HepG2 (cell line): ENCODE measurements around the gene C5orf15. TPM values are rescaled to one million over a fixed set of nuclear protein-coding genes. Genes with fewer than 3 reads are reported as not detected.

Source experiments
- DNMT3B ChIP-seq: conservative IDR thresholded peaks from 2 replicates; pipeline ENCODE4 v1.6.1; 2016; ENCODE audit warnings: missing biosample characterization, control low read depth
- FOXM1 ChIP-seq: sonication (generic); formaldehyde crosslinking; IDR thresholded peaks from 2 replicates; pipeline ENCODE4 v1.5.0; 2020; ENCODE audit warnings: missing genetic modification reagents
- GMEB2 ChIP-seq: IDR thresholded peaks from 2 replicates; pipeline ENCODE4 v1.6.1; 2016; ENCODE audit warnings: missing biosample characterization, missing genetic modification reagents, low read depth
- MXD3 ChIP-seq: IDR thresholded peaks from 2 replicates; pipeline ENCODE4 v1.6.1; 2016; ENCODE audit warnings: mild to moderate bottlenecking, missing biosample characterization, missing genetic modification reagents
- NFYB ChIP-seq: sonication (generic); formaldehyde crosslinking; IDR thresholded peaks from 2 replicates; pipeline ENCODE4 v1.4.0; 2020; ENCODE audit warnings: missing genetic modification reagents
- NR2C2 ChIP-seq: sonication (generic); formaldehyde crosslinking; IDR thresholded peaks from 2 replicates; pipeline ENCODE4 v1.4.0; 2020; ENCODE audit warnings: missing genetic modification reagents, mild to moderate bottlenecking, moderate library complexity, borderline replicate concordance
- NRL ChIP-seq: sonication (generic); formaldehyde crosslinking; IDR thresholded peaks from 2 replicates; pipeline ENCODE4 v1.5.0; 2020; ENCODE audit warnings: missing genetic modification reagents, mild to moderate bottlenecking, moderate library complexity, borderline replicate concordance
- PHF20 ChIP-seq: sonication (generic); formaldehyde crosslinking; IDR thresholded peaks from 2 replicates; pipeline ENCODE4 v1.5.0; 2020; ENCODE audit warnings: mild to moderate bottlenecking, missing genetic modification reagents
- SNAPC2 ChIP-seq: sonication (generic); formaldehyde crosslinking; IDR thresholded peaks from 2 replicates; pipeline ENCODE4 v1.8.1; 2022; ENCODE audit warnings: mild to moderate bottlenecking, missing genetic modification reagents
- SRSF1 ChIP-seq: fragments of 200-400 bp; formaldehyde crosslinking; optimal IDR thresholded peaks from 2 replicates; pipeline ENCODE3; 2017; ENCODE audit warnings: mild to moderate bottlenecking, low read depth, low read length, moderate library complexity
- TFAP4 ChIP-seq: sonication (generic); IDR thresholded peaks from 2 replicates; pipeline ENCODE4 v1.6.1; 2016; ENCODE audit warnings: low read depth, borderline replicate concordance
- XBP1 ChIP-seq: sonication (generic); formaldehyde crosslinking; IDR thresholded peaks from 2 replicates; pipeline ENCODE4 v1.5.0; 2020; ENCODE audit warnings: missing genetic modification reagents
- ZBTB14 ChIP-seq: sonication (generic); formaldehyde crosslinking; IDR thresholded peaks from 2 replicates; pipeline ENCODE4 v1.4.0; 2020; ENCODE audit warnings: missing genetic modification reagents
- ZNF180 ChIP-seq: sonication (generic); formaldehyde crosslinking; IDR thresholded peaks from 2 replicates; pipeline ENCODE4 v1.4.0; 2020; ENCODE audit warnings: low read depth, missing genetic modification reagents, borderline replicate concordance
- ZNF224 ChIP-seq: sonication (generic); formaldehyde crosslinking; IDR thresholded peaks from 2 replicates; pipeline ENCODE4 v1.5.0; 2020; ENCODE audit warnings: mild to moderate bottlenecking, missing genetic modification reagents
- ZNF234 ChIP-seq: sonication (generic); formaldehyde crosslinking; conservative IDR thresholded peaks from 2 replicates; pipeline ENCODE4 v1.5.1; 2020; ENCODE audit warnings: mild to moderate bottlenecking, missing genetic modification reagents
- ZNF30 ChIP-seq: sonication (generic); formaldehyde crosslinking; IDR thresholded peaks from 2 replicates; pipeline ENCODE4 v1.5.0; 2020; ENCODE audit warnings: mild to moderate bottlenecking, missing genetic modification reagents
- ZNF343 ChIP-seq: sonication (generic); formaldehyde crosslinking; IDR thresholded peaks from 2 replicates; pipeline ENCODE4 v1.4.0; 2020; ENCODE audit warnings: mild to moderate bottlenecking, missing genetic modification reagents
- ZNF382 ChIP-seq: sonication (generic); formaldehyde crosslinking; IDR thresholded peaks from 2 replicates; pipeline ENCODE4 v1.5.0; 2020; ENCODE audit warnings: missing genetic modification reagents, mild to moderate bottlenecking, borderline replicate concordance
- ZNF543 ChIP-seq: sonication (generic); formaldehyde crosslinking; IDR thresholded peaks from 2 replicates; pipeline ENCODE4 v1.4.0; 2020; ENCODE audit warnings: mild to moderate bottlenecking, missing genetic modification reagents
- ZNF563 ChIP-seq: sonication (generic); formaldehyde crosslinking; IDR thresholded peaks from 2 replicates; pipeline ENCODE4 v1.8.0; 2022; ENCODE audit warnings: mild to moderate bottlenecking, moderate library complexity, missing genetic modification reagents
- ZNF567 ChIP-seq: sonication (generic); formaldehyde crosslinking; IDR thresholded peaks from 2 replicates; pipeline ENCODE4 v1.8.1; 2023; ENCODE audit warnings: mild to moderate bottlenecking, missing genetic modification reagents, borderline replicate concordance
- ZNF569 ChIP-seq: sonication (generic); formaldehyde crosslinking; IDR thresholded peaks from 2 replicates; pipeline ENCODE4 v1.5.0; 2020; ENCODE audit warnings: mild to moderate bottlenecking, missing genetic modification reagents, moderate library complexity, borderline replicate concordance
- ZNF615 ChIP-seq: sonication (generic); formaldehyde crosslinking; IDR thresholded peaks from 2 replicates; pipeline ENCODE4 v1.5.0; 2020; ENCODE audit warnings: mild to moderate bottlenecking, missing genetic modification reagents, borderline replicate concordance
- ZNF660 ChIP-seq: sonication (generic); formaldehyde crosslinking; IDR thresholded peaks from 2 replicates; pipeline ENCODE4 v1.5.1; 2020; ENCODE audit warnings: mild to moderate bottlenecking, low read depth, missing genetic modification reagents, borderline replicate concordance
- ZNF672 ChIP-seq: sonication (generic); formaldehyde crosslinking; IDR thresholded peaks from 2 replicates; pipeline ENCODE4 v1.8.1; 2022; ENCODE audit warnings: missing genetic modification reagents
- ZNF713 ChIP-seq: sonication (generic); formaldehyde crosslinking; IDR thresholded peaks from 2 replicates; pipeline ENCODE4 v1.4.0; 2020; ENCODE audit warnings: mild to moderate bottlenecking, missing genetic modification reagents
- ZNF724P ChIP-seq: sonication (generic); formaldehyde crosslinking; IDR thresholded peaks from 2 replicates; pipeline ENCODE4 v1.8.0; 2022; ENCODE audit warnings: missing genetic modification reagents, borderline replicate concordance
- polyA plus RNA-seq, 8 experiments: library from polyadenylated mRNA; depleted of rRNA in 3 of 8; stranded (reverse) in 7 of 8; unstranded in 1 of 8; fragments of >200 nt; fragmentation: Illumina TruSeq in 4 of 8; extraction: Trizol in 4 of 8; gene quantifications; 2 replicates each; pipeline versions ENCODE4 v1.2.1 to v1.2.3, GENCODE V29; 2011 to 2016; ENCODE audit warnings: low read depth in 4 of 8, missing spikeins in 1 of 8, mixed read lengths in 1 of 8; ENCODE audit not compliant: insufficient read depth in 1 of 8
- total RNA-seq, 5 experiments: library from RNA; depleted of rRNA; stranded (reverse); fragments of >200 nt; fragmentation: Illumina TruSeq; extraction: Trizol; gene quantifications; 2 replicates each; pipeline ENCODE4 v1.2.3, GENCODE V29; 2016; ENCODE audit warnings: low read depth in 1 of 5

C5orf15 gene
- total and polyA plus RNA-seq, 2 of the 13 experiments (the other 11 are each of a cell fraction or from before 2014, with no cell fraction given): 58.5 to 82.7 TPM

GRCh38 chr5:133968204-133968980 lies at the start of gene C5orf15 (continued):
- no peak for TF ChIP-seq ZBTB14
- TF ChIP-seq ZNF224 (CRISPR knock-in tag): no peak
- TF ChIP-seq ZNF713 (CRISPR knock-in tag): peak; percentile 90; the same call in 1 of the 2 replicates
- peak; percentile 98; the same call in 1 of the 2 replicates for TF ChIP-seq ZNF567 (CRISPR knock-in tag)
- no peak for TF ChIP-seq ZNF234 (CRISPR knock-in tag)
- no peak for TF ChIP-seq ZNF615 (CRISPR knock-in tag)
- no peak; the same call in 1 of the 2 replicates for TF ChIP-seq SNAPC2
- no peak for TF ChIP-seq ZNF382 (CRISPR knock-in tag)
- TF ChIP-seq PHF20: peak; percentile 82
- TF ChIP-seq DNMT3B (CRISPR knock-in tag): 0 out of 2 replicates have a peak, but pooled peaks have one; percentile 35
- no peak for TF ChIP-seq FOXM1 (CRISPR knock-in tag)
- peak; percentile 97 for TF ChIP-seq GMEB2 (CRISPR knock-in tag)
- peak; percentile 71 for TF ChIP-seq MXD3 (CRISPR knock-in tag)
- no peak; the same call in 1 of the 2 replicates for TF ChIP-seq TFAP4
- peak; percentile 79 for TF ChIP-seq SRSF1
- TF ChIP-seq ZNF180: no peak
- no peak for TF ChIP-seq ZNF30 (CRISPR knock-in tag)
- TF ChIP-seq ZNF543: peak; percentile 38; the same call in 1 of the 2 replicates
- peak; percentile 75 for TF ChIP-seq NR2C2 (CRISPR knock-in tag)
- no peak; the same call in 1 of the 2 replicates for TF ChIP-seq ZNF724P (CRISPR knock-in tag)
- TF ChIP-seq ZNF343 (CRISPR knock-in tag): no peak
- TF ChIP-seq NFYB (CRISPR knock-in tag): peak; percentile 56
- no peak for TF ChIP-seq XBP1 (CRISPR knock-in tag)
- peak; percentile 84; the same call in 1 of the 2 replicates for TF ChIP-seq NRL (CRISPR knock-in tag)
- no peak for TF ChIP-seq ZNF660
- no peak for TF ChIP-seq ZNF569 (CRISPR knock-in tag)
- TF ChIP-seq ZNF563: peak; percentile 81; the same call in 1 of the 2 replicates
- no peak for TF ChIP-seq ZNF672
